GM03348 (cell line): Measurements from ENCODE around the gene USP7.

ENCODE experiments used
- DNase-seq: peaks from one replicate; pipeline ENCODE4 v3.0.0; 2012; ENCODE audit warnings: low spot score

USP7 gene

DNA sequence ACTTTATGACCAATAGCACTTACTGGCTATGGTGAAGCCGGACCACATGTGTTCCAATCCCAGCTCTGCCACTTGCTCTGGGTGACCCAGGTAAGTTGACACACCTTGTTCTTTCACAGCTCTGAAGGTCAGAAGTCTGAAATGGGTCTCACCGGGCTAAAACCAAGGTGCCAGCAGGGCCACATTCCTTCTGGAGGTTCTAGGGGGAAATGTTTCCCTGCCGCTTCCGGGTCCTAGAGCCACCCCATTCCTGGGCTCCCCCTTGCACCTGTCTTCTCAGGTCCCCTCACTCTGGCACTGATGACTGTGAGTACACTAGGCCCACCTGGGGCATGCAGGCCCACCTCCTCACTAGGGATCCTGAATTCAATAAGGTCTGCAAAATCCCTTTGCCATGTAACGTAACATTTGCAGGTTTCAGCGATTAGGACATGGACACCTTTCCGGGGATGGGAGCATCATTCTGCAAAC is 11.4 kb downstream of the USP7 start:
- no peak for DNase-seq

DNA sequence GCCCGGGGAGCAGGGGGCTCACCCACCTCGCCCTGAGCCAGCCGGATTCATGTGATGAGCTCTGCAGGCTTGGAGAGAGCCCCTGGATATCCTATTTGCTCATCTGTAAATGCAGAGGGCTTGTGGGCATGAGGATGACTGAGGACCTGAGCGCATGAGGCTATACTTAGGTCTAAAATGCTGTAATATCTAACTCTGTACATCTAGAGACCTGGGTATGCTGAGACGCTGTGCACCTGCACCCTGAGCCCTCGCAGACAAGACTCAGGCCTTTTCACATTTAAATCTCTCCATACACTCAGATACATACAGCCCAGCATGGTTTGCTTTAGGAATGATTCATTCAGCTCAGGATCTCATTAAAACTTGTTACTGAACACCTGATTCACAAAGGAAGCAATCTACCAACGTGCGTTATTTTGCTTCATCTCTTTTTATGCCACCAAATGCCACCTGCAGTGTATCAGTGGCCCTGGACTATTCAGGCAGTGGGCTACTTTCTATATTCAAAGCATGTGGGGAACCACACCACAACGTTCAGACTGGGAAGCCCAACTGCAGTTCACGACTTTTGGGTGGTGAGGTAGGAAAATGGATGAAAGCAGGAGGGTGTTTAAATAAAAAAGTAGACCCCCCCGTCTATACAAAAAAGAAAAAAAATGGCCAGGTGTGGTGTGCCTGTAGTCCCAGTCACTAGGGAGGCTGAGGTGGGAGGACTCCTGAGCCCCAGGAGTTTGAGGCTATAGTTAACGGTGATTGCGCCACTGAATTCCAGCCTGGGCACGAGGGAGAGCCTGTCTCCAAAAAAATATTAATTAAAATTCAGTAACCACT is 12.0 kb downstream of the USP7 start:
- no peak for DNase-seq

DNA sequence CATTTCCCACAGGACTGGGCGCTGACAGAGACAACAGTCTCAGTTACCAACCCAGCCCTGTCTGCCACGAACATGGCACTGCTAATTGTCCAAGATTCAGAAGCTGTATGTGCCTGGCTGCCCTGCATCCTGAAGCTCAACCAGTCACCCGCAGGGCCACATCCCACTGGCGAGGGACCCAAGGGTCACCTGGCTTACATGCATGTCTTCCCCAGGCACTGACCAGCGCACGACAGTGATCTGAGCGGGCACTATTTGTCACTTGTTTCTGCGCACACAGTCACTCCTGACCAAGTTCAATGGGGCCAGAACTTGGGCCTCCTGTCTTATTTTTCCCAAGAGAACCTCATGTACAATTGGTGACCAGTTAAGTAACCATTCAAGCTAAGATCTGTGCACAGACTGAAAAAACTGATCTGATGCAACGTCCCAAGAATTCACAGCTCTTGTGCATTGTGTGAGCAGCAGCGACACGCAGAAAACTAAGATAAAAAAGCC is 13.1 kb downstream of the USP7 start:
- DNase-seq: no peak

DNA sequence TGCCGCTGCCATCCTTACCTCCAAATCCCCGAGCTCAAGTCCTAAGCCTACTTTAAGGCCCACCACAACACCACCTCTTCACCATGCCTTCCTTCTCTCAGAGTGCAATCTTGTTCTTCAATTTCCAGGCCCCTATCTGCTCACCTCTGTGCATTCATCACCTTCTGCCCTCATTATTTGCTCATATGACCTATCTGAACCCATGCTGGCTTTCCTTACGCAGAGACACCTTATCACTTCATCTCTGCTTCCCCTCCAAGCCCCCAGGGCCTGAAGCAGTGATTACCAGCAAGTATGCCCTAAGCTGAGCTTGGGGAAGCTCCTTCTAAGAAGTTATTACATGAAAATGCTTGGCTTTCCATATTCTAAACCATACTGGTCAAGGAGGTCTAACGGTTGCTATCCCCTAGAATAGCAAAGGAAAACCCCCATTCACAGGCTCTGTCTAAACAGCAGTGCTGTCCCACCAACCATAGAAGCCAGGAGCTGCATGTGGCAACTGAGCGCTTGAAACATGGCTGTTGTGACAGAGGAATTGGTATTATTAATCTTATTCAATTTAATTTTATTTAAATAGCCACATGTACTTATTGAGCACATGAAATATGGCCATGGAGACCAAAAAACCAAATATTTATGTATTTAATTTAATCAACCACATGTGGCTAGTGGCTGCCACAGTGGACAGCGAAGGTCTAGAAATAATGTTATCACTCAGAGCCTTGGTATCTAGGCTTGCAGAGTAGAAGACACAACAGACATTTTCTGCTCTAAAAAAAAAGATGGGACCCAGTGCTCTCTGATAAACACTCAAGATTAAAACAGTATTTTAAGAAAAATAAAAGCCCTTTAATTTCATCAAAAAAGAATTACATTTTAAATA is 13.9 kb downstream of the USP7 start:
- DNase-seq: no peak

DNA sequence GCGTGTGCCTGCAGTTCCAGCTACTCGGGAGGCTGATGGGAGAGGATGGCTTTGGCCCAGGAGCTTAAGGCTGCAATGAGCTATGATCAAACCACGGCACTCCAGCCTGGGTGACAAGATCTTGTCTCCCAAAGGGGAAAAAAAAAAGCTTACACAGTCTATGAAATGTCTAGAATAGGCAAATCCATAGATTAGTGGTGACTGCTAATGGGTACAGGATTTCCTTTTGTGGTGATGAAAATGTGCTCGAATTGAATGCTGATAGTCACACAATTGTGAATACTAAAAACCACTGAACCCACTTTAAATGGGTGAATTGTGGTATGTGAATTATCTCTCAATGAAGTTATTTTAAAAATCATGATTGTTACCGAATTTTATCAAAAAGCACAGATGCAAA is 14.9 kb downstream of the USP7 start:
- no peak for DNase-seq

DNA sequence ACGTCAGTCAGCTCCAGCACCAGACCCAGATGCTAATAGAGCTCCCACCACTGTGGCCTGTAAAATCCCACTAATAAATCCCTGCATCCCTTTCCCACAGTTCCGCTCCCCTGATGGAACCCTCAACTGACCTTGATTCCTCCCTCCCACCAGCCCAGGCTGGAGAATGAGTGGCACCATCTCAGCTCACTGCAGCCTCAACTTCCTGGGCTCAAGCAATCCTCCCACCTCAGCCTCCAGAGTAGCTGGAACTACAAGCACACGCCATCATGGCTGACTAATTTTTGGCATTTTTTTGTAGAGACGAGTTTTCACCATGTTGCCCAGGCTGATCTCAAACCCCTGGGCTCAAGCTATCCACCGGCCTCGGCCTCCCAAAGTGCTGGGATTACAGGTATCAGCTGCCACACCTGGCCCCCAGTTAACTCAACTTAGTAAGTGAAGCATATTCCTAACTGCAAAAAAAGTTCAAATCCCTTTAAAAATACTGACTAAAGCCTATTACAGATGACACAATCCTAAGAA is 15.6 kb downstream of the USP7 start:
- no peak for DNase-seq

DNA sequence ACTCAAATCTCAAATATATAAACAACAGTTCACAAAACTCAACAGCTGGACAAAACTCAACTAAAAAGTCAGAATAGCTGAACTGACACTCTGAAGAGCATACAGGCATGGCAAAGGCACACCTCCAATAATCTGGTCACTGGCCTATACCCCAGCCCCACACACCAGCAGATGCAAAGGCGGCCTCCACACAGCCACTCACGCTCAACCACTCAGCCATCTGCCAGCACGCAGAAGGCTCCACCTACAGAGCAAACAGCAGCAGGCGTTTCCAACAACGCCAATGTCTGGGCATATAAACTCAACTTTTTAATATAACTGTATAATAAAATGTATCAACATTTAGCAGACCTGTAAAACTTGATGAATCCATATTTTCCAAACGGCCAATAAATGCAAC is 17.2 kb downstream of the USP7 start:
- no peak for DNase-seq

DNA sequence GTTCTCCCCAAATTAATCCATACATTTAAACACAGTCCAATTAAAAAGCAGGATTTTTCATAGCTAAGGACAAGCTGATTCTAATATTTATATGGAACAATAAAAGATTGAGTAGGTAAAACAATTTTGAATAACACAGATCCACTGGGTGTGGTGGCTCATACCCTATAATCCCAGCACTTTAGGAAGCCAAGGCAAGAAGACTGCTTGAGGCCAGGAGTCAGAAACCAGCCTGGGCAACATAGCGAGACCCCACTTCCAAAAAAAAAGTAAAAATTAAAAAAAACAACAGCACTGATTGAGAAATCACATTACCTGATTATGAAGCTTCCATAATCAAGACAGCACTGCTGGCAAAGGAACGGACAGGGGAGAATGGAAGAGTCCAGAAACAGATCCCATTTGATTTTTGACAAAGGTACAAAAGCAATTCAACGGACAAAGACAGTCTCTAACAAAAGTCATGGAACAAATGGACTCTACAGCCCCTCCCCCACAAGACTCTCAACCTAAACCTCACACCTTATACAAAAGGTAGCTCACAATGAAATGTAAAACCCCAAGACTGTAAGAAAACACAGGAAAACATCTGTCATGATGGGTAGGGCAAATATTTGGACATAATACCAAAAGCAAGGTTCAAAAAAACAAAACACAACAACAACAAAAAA is 17.9 kb downstream of the USP7 start:
- no peak for DNase-seq

DNA sequence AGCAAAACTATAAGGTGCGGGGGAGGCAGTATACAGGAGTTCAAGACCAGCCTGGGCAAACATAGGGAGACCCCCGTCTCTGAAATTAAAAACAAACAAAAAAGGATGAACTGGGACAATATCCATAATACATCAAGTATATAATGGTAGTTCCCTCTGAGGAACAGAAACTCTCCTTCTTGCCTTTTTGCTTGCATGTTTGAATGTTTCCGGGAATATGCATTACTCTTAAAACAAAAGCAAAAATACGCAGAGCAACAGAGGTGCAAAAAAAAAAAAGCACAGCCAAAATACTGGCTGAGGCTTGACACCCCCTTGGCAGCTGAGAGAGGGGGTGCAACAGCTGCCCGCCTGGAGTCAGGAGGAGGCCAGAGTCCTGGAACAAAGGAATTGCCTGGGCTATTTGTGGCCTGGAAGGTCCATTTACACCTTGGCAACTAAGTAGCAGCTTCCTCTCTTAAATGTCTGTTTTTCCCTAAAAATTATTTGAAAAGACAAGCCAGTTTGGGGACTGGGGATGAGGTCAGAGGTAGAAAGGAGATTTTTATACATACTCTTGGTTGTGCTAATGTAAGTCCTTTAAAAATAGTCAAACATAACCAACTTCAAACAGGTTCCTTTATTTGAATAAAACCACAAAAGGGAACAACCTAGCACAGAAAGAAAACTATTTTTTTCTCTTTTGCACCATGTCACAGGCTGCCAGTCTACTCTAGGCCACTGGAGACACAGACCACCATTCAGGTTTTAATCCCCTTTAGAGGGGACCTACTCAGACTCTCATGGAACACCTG is 19.5 kb downstream of the USP7 start:
- DNase-seq: no peak

DNA sequence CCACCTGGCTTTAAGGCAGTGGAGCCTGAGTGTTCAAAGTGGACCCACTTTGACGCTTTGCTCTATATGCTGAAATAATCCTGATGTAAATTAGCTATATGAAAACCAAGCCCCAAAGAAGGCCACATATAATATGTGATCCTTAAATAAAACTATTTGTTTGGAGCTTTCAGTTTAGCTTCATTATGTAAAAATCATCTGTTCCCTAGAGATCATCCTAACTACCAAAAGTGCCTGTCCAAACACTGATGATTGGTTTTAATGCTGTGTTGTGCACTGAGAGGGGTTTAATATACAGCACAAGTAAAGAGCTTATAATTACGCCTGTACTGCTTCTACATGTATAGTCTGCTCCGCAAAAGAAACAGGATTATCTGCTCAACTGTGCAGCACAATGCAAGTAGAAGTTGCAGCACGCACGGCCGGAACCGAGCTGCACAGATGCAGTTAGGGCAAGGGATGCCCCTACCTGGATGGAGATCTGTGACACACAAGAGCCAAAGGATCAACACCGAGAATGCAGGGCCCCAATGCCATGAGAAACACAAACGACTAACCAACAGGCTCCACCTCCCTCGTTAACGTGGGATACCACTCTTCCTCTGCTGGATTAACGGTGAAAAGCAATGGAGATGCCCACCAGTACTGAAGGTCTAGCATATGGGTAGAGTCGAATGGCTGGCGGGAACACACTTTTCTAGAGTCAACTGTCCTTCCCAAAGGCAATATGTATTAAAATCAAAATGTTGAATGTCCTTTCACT is 20.5 kb downstream of the USP7 start:
- DNase-seq: no peak

DNA sequence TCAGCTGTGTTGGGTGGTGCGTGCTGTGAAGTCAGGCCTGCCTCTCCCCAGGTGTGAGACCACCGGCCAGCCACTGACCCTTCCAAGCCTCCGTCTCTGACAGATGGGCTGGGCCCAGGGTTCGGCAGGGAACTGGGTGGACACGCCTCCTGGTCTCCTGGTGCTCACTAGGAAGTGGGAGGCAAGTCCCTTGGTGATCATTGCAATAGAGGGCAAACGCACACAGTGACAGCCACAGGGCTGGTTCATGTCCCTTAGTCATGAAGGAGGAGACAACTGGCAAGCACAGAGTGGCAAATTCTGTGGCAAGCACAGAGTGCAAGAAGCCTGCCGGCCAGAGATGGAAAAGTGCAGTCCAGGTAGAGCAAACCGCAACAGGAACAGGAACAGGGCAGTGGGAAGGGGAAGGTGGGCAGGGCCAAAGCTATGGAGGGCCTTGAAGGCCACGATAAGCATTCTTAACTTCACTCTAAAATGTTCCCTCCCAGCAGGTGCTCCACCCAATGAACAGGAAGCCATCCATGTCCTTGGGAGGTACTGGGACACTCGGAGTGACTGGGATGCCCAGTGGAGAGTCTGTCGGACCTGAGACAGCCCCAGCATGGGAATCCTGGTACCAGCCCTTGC is 21.9 kb downstream of the USP7 start:
- DNase-seq: no peak

DNA sequence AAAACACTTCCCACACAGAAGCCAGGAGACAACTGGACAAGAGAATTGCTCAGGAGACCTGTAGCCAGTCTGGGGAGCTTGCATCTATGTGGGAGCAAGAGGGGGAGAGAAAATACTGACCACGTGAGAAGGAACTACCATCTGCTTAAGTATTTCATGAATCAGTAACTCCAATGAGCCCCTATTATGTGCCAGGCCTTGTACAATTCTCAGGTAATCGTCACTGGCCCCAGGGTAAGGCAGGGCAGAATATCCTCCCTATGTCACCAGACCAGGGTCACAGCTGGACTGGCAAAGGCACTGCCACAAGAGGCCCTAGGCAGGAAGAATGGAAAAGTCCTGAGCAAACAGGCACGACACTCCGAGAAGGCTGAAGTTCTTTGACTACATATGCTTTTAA is 25.9 kb downstream of the USP7 start:
- no peak for DNase-seq

DNA sequence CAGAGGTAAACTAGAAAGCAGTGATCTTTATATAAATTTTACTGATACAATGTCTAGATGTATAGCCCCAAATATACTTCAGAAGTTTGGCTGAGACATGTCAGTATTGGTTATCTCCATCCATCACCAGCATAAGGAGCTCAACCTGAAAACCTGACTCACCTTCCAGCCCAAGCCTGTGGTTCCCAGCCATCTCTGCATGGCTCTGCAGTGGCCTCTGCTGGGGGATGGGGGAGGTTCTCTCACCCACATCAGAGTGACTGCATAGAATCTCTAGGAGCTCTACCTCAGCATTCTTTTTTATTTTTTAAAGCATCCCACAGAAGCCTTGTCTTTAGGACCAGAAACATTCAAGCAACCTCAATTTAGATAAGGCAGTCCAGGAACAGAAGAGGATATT is 27.3 kb downstream of the USP7 start:
- peak; percentile 65 for DNase-seq

DNA sequence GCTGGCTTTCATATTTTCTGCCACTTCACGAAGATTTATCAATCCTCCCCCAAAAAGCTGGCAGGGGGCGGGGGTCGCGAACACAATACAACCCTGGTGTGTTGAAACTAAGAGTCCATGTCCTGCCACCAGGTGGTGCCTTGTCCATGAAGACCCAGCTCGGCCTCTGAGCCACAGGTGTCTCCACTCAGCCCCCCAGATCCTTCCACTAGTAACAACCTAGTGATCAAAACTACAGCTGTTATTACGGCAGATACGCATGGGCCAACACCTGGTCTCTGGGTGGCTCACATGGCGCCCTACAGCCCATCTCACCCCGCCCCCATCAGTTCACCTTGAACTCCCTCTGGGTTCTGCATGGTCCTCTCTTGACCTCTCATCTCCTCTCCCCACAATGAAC is 27.7 kb downstream of the USP7 start:
- DNase-seq: no peak

DNA sequence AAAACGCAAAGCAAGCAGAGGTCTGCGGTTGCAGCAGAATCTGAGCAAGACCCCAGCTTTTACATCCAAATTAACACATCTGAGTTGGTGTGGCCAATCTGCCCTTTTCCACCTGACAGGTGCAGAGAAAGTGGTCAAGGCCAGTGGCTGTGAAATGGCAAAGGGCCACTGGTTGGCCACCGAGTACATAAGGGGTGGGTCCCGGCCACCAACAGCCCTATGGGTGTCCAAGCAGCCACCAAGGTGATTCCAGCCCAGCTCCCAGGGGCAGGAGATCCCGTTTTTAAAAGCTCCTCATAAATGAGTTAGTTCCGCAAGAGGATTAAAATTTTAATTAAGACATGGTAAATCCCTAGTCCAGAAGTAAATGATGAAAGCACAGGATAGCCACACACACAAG is 29.1 kb downstream of the USP7 start:
- DNase-seq: no peak

DNA sequence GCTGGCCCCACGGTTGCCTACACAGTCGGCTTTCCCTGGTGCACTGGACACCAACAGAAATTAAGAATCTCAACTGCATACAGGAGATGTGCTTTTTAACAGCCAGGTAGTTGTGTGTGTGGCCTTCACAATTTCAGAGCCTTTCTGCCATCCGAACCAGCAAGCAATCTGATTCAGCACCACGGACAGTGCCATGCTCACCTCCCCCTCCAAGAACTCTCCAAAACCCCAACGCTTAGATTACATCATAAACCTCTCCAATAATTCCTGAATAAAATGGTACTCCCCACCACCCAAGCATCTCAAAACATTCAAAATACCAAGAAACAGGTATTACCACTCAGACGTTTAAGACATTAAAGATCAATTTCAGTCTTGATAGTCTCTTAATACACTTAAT is 31.8 kb downstream of the USP7 start:
- DNase-seq: peak; percentile 57

DNA sequence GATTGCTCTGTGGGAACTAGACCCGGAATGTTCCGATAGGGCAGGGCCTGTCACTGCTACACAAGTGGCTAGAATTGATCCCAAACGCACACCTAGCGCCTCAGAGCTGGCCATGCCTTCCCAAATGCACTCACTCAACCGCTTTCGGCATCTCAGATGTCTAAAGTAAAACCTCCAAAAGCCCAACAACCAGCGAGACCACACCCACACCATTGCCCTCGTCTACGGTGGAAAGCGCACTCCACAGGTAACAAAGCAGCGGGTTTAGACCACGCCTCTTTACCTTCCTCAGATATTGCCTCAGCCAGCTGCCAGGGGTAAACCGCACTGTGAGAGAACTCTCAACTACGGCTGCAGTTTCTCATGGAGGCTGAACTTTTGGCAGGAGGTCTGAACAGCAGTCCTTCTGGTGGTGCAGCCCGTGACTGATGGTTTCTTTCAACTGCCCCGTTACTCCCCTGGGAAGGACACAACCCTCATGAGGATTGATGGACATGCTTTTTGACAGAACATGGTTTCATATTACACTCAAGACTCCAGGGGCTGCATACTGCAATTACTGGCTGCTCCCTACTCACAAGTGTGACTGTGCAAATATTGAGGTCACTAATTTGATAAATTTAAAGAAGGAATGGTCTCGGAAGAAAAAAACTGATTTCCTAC is 34.5 kb downstream of the USP7 start:
- no peak for DNase-seq

DNA sequence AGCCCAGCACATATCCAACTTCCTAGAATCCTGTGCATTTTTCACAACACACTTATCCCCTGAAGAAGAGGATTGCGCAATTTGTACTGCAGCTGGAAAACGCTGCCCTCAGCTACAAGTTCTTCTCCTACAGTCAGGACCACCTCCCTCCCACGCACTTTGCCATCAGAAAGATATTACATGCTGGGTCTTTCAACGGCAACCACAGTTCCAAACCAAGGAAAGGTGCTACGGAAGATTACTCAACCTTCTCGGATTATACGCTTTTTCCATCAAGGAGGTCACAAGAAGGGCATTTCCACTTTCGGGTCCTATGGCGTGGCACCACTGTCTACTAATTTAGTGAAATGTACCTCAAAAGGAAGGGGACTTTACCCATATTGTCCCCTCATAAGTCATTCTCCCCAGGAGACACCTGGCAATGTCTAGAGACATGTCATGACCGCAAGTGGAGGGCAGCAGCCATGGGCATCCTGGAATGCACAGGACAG is 35.2 kb downstream of the USP7 start:
- no peak for DNase-seq

DNA sequence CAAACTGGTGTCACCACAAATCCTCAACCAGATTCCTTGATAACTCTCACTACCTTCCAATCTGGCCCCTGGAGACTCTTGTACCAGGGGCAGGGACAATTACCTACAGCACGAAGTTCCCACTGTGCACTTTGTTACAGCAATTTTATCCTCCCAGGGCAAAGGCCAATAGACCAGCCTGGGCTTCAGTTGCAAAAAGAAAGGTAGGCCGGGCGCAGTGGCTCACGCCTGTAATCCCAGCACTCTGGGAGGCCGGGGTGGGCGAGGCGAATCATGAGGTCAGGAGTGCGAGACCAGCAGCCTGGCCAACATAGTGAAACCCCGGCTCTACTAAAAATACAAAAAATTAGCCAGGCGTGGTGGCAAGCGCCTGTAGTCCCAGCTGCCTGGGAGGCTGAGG is 36.9 kb downstream of the USP7 start:
- DNase-seq: no peak
